SH-SY5Y (cell line): ENCODE results near the gene ALCAM.

Experiments
- GATA2 ChIP-seq: IDR thresholded peaks from 2 replicates; pipeline ENCODE4 v1.6.1; 2011; ENCODE audit warnings: mild to moderate bottlenecking, low read depth, low read length
- GATA3 ChIP-seq: IDR thresholded peaks from 2 replicates; pipeline ENCODE4 v1.6.1; 2011; ENCODE audit warnings: low read depth, mild to moderate bottlenecking, low read length, moderate library complexity

Gene ALCAM

DNA sequence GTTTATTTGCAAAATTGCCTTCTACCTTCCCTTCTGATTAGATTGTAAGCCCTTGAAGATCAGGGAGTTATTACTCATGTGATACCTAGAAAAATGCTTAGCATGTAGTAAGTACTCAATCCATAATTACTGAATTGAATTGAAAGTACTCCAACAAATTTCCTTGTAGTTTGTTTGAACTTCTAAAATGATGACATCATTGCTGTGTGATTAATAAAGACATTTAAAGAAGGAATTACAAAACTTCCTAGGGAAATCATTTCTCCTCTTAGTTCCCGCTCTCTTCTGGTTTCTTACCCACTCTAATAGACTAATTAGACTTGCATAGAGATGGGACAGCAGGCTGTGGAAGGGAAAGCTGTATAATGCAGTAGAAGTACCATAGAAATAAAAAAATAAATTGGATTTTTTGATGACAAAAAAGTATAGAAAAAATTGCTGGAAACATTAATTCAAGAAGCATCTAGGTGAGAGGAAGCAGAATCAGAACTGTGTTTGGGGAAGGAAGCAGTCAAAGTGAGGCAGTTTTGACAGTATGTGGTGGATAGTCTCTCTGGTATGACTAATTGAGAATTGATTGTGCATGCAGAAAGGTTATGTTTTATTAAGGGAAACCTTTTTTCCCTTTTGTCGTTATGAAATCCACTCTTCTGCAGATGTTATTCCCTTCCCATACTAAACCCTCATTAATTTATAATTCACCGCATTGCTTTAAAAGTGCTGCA is 93.0 kb downstream of the ALCAM start:
- TF ChIP-seq GATA3: no peak
- TF ChIP-seq GATA2: no peak

DNA sequence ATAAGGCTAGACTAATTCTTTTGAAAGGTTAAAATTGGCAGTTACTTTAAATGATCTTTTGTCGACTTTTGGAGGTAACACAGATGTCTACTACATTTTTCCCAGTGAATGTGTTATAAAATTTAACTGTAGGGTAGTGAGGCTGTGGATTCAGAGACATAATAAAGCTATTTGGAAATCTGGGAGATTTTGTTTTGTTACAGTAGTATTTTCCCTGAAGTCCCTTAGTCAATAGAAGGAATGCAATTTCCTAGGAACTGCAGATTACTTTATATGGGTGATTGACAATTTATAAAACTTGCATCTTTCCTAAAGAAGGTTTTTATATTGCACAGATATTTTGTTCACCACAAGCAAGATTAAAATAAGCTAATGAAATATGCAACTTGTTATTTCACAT is 96.9 kb downstream of the ALCAM start:
- TF ChIP-seq GATA2 (no peak), GATA3 (no peak)

DNA sequence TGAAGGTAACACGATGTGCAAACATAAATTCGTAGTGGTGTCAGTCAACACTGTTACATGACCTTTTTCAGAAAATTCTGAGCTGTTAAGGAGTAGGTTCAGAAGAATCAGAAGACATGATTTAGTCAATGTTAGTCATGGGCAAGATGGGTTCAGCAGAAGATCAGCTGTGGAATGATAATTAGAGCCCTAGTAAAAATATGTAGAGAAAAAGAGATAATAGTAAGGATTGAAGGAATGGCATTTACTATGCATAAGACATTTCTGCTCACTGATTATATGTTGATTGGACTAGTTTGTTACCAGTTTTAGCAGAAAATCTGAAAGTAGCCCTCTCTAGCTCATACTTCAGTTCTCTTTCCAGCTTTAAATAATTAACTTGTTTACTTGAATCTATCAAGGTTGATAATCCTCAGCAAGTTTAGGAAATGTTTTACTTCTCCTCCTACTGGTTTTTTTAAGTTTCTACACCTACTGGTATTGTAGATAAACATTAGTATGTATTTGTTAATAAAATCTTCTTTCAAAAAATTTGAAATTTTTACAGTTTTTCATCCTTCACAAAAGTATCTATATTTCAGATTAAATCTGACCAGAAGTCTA is 98.6 kb downstream of the ALCAM start:
- TF ChIP-seq GATA3 (no peak), GATA2 (no peak)

DNA sequence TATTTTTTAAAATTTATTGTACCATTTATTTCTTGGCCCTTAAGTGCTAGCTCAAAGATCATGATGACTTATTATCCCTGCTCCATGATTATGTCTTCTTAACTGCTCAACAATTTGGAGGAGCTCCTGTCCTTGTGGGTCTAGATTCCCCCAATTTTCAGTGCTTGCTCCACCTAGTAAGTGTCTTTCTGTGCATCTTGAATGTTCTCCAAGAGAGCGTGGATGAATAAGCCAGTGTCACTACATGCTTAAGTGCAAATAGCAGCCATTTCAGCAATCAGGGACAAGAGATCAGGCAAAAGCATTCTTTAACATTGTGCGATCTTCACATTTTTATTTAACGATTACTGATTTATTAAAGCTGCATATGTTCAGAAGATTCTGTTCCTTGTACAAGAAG is 99.4 kb downstream of the ALCAM start:
- TF ChIP-seq GATA3: no peak
- no peak for TF ChIP-seq GATA2

DNA sequence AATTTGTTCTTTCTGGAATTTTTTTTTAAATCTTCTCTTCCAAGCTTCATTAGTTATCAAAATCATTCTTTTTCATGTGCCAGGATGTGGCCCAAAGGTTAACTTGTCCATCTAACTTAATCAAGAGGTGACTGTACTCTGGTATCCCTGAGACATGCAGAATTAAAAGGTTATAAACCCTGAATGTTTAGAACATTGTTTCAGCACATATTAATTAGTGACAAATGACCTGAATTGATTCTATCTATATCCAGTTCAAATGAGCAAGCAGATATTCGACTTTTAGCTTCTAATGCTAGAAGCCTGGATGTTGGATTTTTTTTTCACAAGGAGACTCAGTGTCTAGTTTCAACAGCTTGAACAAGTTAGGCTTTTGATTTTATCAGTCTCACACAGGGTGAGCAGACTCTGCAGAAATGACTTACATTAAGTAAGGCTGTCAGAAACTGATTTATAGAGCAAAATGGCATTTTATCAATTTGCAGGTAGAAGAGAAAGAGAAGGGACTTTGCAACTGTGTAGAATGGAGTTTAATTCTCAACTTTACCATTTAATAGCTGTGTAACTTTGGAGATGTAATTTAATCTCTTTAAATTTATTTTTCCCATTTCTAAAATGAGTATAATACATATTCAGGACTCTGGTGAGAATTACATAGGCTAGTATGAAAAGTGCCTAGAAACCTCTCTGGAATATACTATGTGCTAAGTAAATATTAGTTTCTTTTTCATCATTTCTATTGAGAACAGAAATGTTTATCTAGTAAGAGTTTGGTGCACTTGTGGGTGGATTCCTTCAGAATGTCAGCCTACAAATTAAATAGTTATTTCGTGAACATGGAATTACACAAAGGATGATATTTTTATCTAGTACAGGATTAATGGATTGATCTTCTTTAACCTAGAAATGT is 100.0 kb downstream of the ALCAM start:
- peak; percentile 86 for TF ChIP-seq GATA3
- TF ChIP-seq GATA2: peak; percentile 60; the same call in 1 of the 2 replicates

DNA sequence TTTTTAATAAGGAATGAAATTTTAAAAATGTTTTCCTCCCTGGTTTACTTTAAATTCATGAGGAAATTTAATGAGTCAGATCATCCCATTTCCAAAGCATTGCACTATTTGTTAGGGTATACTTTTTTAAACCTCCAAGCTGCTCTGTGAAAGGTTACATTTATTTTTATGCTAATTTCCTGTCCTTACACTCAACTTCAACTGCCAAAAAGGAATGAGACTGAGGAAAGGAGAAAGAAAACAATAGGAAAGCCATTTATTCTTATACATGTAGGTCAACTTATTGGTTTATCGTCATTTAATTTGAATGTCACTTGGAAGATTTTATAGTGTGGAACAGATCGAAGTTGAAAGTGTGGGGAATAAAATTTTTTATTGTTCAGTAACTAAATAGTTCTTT is 104.1 kb downstream of the ALCAM start:
- TF ChIP-seq GATA2 (no peak), GATA3 (no peak)

DNA sequence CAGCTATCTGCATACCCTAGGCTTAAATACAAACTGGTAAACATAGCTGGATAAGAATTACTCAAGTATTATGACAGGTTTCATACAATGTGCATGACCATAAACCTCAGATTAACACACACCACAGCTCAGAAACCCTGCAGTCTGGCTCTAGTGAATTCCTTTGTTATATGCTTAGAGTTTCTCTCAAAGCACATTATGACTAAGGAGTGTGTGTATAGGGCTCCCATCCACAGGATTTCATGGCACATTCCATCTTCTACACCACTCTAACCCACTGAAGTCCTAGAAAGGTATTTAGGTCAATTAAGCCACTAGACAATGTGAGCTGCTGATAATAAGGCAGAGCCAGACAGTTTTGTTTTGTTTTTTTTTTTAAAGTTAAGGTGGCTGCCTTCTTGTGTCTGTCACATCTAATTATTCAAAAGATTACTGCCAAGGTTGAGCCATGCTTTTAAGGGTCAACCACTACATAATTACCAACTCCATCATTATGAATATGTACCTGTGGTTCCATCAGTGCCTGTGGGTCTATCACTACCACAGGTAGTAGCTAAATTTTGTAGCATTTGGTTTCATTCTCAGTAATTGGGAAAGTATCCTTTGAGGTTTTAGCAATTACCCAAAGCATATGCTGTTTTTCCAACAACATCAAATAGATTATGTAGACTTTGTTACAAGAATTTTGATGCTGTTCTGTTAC is 107.0 kb downstream of the ALCAM start:
- TF ChIP-seq GATA3 (no peak), GATA2 (no peak)

DNA sequence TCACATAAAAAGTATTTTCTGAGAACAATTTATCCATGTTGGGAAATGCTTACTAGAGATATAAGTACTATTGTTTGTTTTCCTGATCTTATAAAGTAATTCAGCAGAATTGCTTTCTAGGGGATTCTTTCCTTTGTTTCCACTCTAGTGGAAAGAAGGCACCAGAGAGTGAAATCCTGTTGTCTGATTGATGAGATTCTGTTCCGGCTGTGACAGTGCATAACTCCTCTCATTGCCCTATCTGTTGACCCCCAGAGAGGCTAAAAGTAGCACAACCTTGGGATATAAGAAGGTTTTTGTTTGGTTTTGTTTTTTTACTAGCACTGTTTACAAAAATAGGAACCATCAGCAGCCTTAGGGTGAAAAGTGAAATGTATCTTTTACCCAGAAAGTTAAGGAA is 114.1 kb downstream of the ALCAM start:
- no peak for TF ChIP-seq GATA2
- TF ChIP-seq GATA3: no peak

DNA sequence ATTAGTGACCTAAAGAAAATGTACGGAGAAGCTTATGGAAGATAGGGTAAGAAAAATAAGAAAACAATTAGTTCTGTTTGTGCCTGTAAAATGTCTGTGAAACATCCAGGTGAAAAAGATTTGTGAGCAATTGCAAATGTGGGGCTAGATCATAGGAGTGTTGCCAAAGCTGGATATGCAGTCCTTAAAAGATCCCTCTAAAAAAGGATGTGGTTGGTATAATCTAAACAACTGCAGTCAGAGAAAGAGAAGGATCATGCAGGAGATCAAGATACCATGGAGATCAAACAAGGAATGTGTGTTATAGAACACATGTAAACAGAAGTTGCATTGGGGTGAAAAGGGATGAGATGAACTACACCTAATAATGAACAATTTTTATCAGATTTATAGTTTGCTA is 116.8 kb downstream of the ALCAM start:
- TF ChIP-seq GATA2: no peak
- no peak for TF ChIP-seq GATA3

DNA sequence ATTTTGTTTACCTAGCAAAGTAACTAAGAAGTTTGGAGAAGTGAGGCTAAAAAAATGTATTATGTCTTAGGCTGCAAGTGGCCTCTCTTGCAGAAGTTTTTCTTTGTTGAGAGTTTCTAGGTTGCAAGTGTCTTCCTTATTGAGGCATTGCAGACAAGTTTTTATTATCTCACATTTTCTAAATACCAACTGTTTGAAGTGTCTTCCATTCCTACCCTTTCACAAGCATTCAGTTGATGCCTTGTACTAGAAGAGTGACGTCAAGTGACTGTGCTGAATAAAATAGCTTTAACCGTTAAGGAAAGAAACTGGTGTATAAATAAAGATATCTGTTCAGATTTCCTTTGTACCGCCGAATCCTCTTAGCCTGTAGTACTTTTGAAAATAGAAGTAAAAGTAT is 123.3 kb downstream of the ALCAM start:
- TF ChIP-seq GATA2 (no peak), GATA3 (no peak)

DNA sequence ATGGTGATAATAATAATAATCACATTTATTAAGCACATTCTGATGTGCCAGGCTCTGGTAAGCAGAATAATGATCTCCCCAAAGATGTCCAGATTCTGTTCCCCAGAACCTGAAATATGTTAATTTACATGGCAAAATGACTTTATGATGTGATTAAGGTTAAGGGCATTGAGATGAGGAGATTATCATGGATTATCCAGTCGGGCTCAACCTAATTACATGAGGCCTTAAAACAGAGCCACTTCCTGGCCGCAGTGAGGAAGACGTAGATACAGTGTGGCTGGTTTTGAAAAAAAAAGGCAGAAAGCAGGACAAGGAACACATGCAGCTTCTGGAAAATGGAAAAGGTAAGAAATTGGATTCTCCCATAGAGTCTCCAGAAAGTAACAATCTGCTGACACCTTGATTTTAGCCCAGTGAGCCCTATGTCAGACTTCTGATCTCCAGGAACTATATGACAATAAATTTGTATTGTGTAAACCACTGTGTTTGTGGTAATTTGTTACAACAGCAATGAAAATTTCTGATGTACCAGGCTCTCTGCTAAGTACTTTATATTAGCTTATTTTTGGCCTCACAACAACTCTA is 126.7 kb downstream of the ALCAM start:
- TF ChIP-seq GATA2 (peak; percentile 44; the same call in 1 of the 2 replicates), GATA3 (peak; percentile 55; the same call in 1 of the 2 replicates)

DNA sequence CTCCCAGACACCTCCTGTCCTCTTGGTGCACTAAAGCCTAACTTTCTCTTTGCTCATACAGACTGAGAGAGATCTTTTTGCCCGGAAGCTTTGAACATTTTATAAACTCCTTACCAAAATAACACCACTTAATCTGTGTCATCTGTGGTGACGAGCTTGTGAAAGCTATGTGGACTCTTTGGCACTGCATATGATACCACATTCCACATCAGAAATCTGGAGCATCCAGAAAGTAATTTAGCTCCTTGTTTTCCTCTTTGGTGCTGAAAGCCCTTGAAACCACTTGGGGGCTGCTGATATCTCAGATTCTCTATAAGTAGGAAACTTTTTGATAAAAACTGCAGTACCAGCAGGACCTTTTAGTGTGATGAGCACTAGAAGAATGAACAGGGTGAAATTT is 128.3 kb downstream of the ALCAM start:
- TF ChIP-seq GATA3: no peak
- TF ChIP-seq GATA2: no peak

DNA sequence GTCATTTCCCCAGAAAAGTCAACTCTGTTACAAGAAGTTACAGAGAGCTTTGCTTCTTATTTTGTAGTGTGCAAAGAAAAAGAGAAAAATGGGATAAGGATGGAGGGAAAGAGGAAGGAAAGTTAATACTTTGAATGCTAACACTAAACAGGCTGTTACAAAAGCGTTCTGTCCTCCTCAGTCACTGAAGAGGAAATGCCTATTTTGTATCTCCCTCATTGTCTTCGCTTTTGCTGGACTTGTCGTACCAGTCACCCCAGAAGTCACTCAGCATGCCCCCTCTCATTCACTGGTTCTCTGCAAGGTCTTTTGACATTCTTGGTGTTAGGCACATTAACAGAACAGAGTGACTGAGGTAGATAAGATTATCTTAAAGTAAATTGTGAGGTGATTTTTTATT is 129.6 kb downstream of the ALCAM start:
- TF ChIP-seq GATA3: no peak
- no peak for TF ChIP-seq GATA2
